K562 (cell line): ENCODE results near the gene FRRS1L. TPM values are rescaled to one million over a fixed set of nuclear protein-coding genes. Genes with fewer than 3 reads are reported as not detected.

ENCODE experiments used
- BMI1 ChIP-seq: fragments of 150-350 bp; IDR thresholded peaks from 2 replicates; pipeline ENCODE4 v1.6.1; 2014; ENCODE audit warnings: low read length
- CBX3 ChIP-seq, 2 experiments: IDR thresholded peaks; 1 replicate in 1 of 2; 2 replicates in 1 of 2; pipeline ENCODE4 v1.6.1; 2012; ENCODE audit warnings: inconsistent platforms in 2 of 2, low read length in 2 of 2, borderline replicate concordance in 1 of 2, control low read depth in 1 of 2
- FOXA3 ChIP-seq, 2 experiments: fragments of 450-650 bp in 1 of 2; sonication (generic) in 1 of 2; formaldehyde crosslinking; IDR thresholded peaks in 1 of 2; conservative IDR thresholded peaks in 1 of 2; 2 replicates each; pipeline versions ENCODE4 v1.4.0 to v1.8.0; 2020 to 2022; ENCODE audit warnings: mild to moderate bottlenecking in 2 of 2, missing genetic modification reagents in 1 of 2
- GATAD2A ChIP-seq: fragments of 450-650 bp; IDR thresholded peaks from 2 replicates; pipeline ENCODE4 v1.6.1; 2017
- HDAC1 ChIP-seq, 2 experiments: fragments of 450-650 bp; IDR thresholded peaks; 2 replicates each; pipeline ENCODE4 v1.6.1; 2016 to 2017; ENCODE audit warnings: inconsistent platforms in 1 of 2, mild to moderate bottlenecking in 1 of 2, moderate library complexity in 1 of 2
- MCM5 ChIP-seq: fragments of 450-650 bp; IDR thresholded peaks from 2 replicates; pipeline ENCODE4 v1.6.1; 2016; ENCODE audit warnings: low read depth
- MITF ChIP-seq: IDR thresholded peaks from 2 replicates; pipeline ENCODE4 v1.6.1; 2014; ENCODE audit warnings: antibody characterized with exemption
- NCOA1 ChIP-seq: fragments of 450-650 bp; IDR thresholded peaks from 2 replicates; pipeline ENCODE4 v1.6.1; 2016; ENCODE audit warnings: low read depth
- NKRF ChIP-seq: fragments of 450-650 bp; IDR thresholded peaks from 2 replicates; pipeline ENCODE4 v1.6.1; 2016; ENCODE audit warnings: borderline replicate concordance
- POU5F1 ChIP-seq: fragments of 150-350 bp; IDR thresholded peaks from 2 replicates; pipeline ENCODE4 v1.6.1; 2014; ENCODE audit warnings: borderline replicate concordance, low read length, low read depth, mild to moderate bottlenecking; ENCODE audit not compliant: partially characterized antibody
- RBFOX2 ChIP-seq: fragments of 200-400 bp; formaldehyde crosslinking; IDR thresholded peaks from 2 replicates; pipeline ENCODE4 v1.6.1; 2017; ENCODE audit warnings: low read depth, mild to moderate bottlenecking, low read length, moderate library complexity
- SETDB1 ChIP-seq: IDR thresholded peaks from one replicate; pipeline ENCODE4 v1.6.1; 2012; ENCODE audit warnings: low read length, control low read depth, inconsistent platforms
- SIN3A ChIP-seq, 2 experiments: fragments of 150-350 bp in 1 of 2; IDR thresholded peaks; 2 replicates each; pipeline ENCODE4 v1.6.1; 2011 to 2016; ENCODE audit warnings: borderline replicate concordance in 2 of 2, low read depth in 2 of 2, low read length in 2 of 2, mild to moderate bottlenecking in 2 of 2, moderate library complexity in 2 of 2; ENCODE audit not compliant: control insufficient read depth in 1 of 2
- STAT5B ChIP-seq: fragments of 250-450 bp; sonication (Bioruptor Pico); IDR thresholded peaks from 2 replicates; pipeline ENCODE4 v1.8.0; 2021; ENCODE audit warnings: mild to moderate bottlenecking, inconsistent platforms
- TAF1 ChIP-seq: IDR thresholded peaks from 2 replicates; pipeline ENCODE4 v1.6.1; 2011; ENCODE audit warnings: mild to moderate bottlenecking, low read length, moderate library complexity; ENCODE audit not compliant: insufficient read depth, control insufficient read depth, severe bottlenecking; ENCODE audit errors: extremely low read depth
- TSC22D4 ChIP-seq: fragments of 450-650 bp; IDR thresholded peaks from 2 replicates; pipeline ENCODE4 v1.6.1; 2016; ENCODE audit warnings: missing genetic modification characterization, missing biosample characterization, control low read depth
- ZNF274 ChIP-seq: IDR thresholded peaks from 2 replicates; pipeline ENCODE4 v1.6.1; 2011; ENCODE audit warnings: low read depth, mild to moderate bottlenecking, low read length, moderate library complexity, borderline replicate concordance
- ZNF354B ChIP-seq: fragments of 250-450 bp; sonication (Bioruptor Pico); IDR thresholded peaks from 2 replicates; pipeline ENCODE4 v1.4.0; 2020
- ZNF398 ChIP-seq: fragments of 250-450 bp; sonication (Bioruptor Pico); IDR thresholded peaks from 2 replicates; pipeline ENCODE4 v1.8.0; 2021; ENCODE audit warnings: moderate library complexity, mild to moderate bottlenecking, inconsistent platforms
- ZNF408 ChIP-seq: fragments of 250-450 bp; sonication (Bioruptor Pico); IDR thresholded peaks from 2 replicates; pipeline ENCODE4 v1.4.0; 2020; ENCODE audit warnings: low read depth, mild to moderate bottlenecking, moderate library complexity
- ZNF639 ChIP-seq, 2 experiments: fragments of 200-800 bp in 1 of 2; sonication (Bioruptor generic) in 1 of 2; sonication (generic) in 1 of 2; formaldehyde crosslinking in 1 of 2; IDR thresholded peaks in 1 of 2; conservative IDR thresholded peaks in 1 of 2; 2 replicates each; pipeline versions ENCODE4 v1.5.0 to v1.6.1; 2016 to 2020; ENCODE audit warnings: missing compliant biosample characterization in 1 of 2, missing genetic modification characterization in 1 of 2, missing genetic modification reagents in 1 of 2
- ZNF77 ChIP-seq: fragments of 250-450 bp; sonication (Bioruptor Pico); IDR thresholded peaks from 2 replicates; pipeline ENCODE4 v1.5.0; 2020
- polyA plus RNA-seq, 8 experiments: library from polyadenylated mRNA; depleted of rRNA in 4 of 8; stranded (reverse) in 5 of 8; unstranded in 3 of 8; fragments of >200 nt; fragmentation: Nextera tagmentation in 2 of 8; fragmentation: Illumina TruSeq in 1 of 8; extraction: Ambion mirVana in 2 of 8; extraction: Trizol in 1 of 8; gene quantifications; 2 replicates each; pipeline versions ENCODE4 v1.2.1 to v1.2.3, GENCODE V29; 2011 to 2014; ENCODE audit warnings: inconsistent platforms in 1 of 8, missing spikeins in 1 of 8
- total RNA-seq, 7 experiments: library from RNA; depleted of rRNA in 6 of 7; stranded (reverse); fragments of >200 nt in 6 of 7; fragmentation: Illumina TruSeq in 2 of 7; extraction: Trizol in 2 of 7; gene quantifications; 2 replicates each; pipeline versions ENCODE4 v1.2.1 to v1.2.3, GENCODE V29; 2011 to 2021; ENCODE audit warnings: low replicate concordance in 1 of 7

Gene FRRS1L
- total and polyA plus RNA-seq, 9 of the 15 experiments (the other 6 are each of a cell fraction or from before 2014, with no cell fraction given) = under 0.01 to 0.04 (median 0.03) TPM; not detected in 5

GRCh38 chr9:109134167-109134578 lies 32.9 kb downstream of the FRRS1L start (continued):
- TF ChIP-seq ZNF639 (CRISPR knock-in tag; conservative IDR thresholded peaks at IDR 0.05 in 1 of 2, IDR thresholded peaks at IDR 0.05 in 1 of 2) (no peak), BMI1 (no peak), RBFOX2 (no peak), POU5F1 (no peak), TSC22D4 (tag) (no peak), TAF1 (no peak), ZNF354B (CRISPR knock-in tag) (no peak), NCOA1 (peak; percentile 67; the same call in 1 of the 2 replicates), MITF (no peak), ZNF274 (no peak), NKRF (no peak), ZNF408 (CRISPR knock-in tag) (no peak), STAT5B (CRISPR knock-in tag) (no peak), MCM5 (no peak), ZNF77 (CRISPR knock-in tag) (no peak), FOXA3 (CRISPR knock-in tag; conservative IDR thresholded peaks at IDR 0.05 in 1 of 2, IDR thresholded peaks at IDR 0.05 in 1 of 2) (no peak), SETDB1 (no peak), CBX3 (IDR thresholded peaks at IDR 0.05; ENCODE audit: borderline replicate concordance in 1 of 2, low read length in 2 of 2) (peak in 1 of 2 experiments; percentile 55; a peak in 2 of 3 replicates), GATAD2A (0 out of 2 replicates have a peak, but pooled peaks have one; percentile 15), ZNF398 (CRISPR knock-in tag) (no peak), SIN3A (IDR thresholded peaks at IDR 0.05; ENCODE audit: borderline replicate concordance in 2 of 2, control insufficient read depth in 1 of 2, low read depth in 2 of 2, low read length in 2 of 2) (no peak), HDAC1 (IDR thresholded peaks at IDR 0.05) (peak in 1 of 2 experiments; percentile 72; a peak in 1 of 4 replicates)
